ENCODE results near the gene RHBDD3.

Gene RHBDD3

DNA sequence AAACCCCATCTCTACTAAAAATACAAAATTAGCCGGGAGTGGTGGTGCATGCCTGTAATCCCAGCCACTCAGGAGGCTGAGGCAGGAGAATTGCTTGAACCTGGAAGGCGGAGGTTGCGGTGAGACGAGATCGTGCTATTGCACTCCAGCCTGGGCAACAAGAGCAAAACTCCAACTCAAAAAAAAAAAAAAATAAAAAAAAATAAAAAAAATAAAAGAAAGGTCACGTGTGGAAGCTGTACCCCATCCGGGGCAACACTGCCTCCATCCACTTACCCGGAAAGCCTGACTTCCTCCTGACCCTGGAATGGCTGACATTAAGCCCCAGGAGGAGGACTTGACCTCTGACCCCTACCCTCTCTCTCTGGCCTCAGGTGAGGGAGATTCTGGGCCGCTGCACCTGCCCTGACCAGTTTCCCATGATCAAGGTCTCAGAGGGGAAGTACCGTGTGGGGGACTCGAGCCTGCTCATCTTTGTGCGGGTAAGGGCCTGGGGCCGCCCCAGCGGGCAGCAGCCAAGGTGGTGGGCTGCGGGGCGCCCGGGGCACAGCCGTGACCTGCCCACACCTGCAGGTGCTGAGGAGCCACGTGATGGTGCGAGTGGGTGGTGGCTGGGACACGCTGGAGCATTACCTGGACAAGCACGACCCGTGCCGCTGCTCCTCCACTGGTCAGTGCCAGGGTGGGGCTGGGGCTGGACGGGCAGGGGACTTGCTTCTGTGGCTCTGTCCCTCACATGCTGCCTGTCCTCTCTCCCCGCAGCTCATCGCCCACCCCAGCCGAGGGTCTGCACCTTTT lies 42.5 kb upstream of the RHBDD3 start:
- H3K27ac ChIP-seq: no peak overlapping the region
- no peak overlapping the region for H3K4me3 ChIP-seq (ENCODE audit: low read depth, low read length)
- TF ChIP-seq, protein P1, sequence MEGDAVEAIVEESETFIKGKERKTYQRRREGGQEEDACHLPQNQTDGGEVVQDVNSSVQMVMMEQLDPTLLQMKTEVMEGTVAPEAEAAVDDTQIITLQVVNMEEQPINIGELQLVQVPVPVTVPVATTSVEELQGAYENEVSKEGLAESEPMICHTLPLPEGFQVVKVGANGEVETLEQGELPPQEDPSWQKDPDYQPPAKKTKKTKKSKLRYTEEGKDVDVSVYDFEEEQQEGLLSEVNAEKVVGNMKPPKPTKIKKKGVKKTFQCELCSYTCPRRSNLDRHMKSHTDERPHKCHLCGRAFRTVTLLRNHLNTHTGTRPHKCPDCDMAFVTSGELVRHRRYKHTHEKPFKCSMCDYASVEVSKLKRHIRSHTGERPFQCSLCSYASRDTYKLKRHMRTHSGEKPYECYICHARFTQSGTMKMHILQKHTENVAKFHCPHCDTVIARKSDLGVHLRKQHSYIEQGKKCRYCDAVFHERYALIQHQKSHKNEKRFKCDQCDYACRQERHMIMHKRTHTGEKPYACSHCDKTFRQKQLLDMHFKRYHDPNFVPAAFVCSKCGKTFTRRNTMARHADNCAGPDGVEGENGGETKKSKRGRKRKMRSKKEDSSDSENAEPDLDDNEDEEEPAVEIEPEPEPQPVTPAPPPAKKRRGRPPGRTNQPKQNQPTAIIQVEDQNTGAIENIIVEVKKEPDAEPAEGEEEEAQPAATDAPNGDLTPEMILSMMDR (IDR thresholded peaks at IDR 0.05; ENCODE audit: low read depth, low read length): no peak
- H3K27me3 ChIP-seq (ENCODE audit: insufficient read depth, low read depth, severe bottlenecking): peaks cover 8% of the 10 kb centered on the region
- no peaks in the 10 kb centered on the region for H3K9me3 ChIP-seq (ENCODE audit: severe bottlenecking)
- H3K36me3 ChIP-seq: peaks cover 17% of the 10 kb centered on the region
- no peak for DNase-seq

DNA sequence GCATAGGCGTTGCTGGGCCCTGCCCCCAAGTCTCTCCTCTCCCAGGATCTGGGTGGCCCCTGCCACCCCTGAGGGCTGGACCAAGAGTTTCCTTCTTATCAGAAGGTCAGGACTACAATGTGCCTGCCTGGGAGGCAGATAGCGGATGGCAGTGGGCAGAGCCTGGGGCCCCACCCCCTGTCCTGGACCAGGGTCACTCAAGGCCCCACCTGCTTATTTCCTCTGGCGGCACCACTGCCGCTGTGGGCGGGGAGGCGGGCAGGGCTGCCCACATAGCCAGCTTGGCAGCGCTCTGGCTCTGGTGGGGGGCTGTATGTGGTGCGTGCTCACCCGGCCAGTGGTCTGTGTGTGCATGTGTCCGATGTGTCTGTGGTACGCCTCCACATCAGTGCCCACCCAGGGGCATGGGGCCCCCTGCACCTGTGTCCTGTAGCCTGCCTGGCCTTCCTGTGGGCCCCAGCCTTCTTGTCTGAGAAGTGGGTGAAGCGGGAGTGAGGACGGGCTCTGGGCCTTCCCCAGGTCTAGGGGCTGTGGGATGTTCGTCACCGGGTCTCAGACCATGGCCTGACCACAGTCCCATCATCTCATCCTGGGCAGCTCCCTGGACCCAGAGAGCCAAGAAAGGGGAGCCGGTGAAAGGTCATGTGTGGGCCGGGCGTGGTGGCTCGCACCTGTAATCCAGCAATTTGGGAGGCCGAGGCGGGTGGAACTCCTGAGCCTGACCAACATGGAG lies 41.7 kb upstream of the RHBDD3 start:
- TF ChIP-seq, protein P1 (IDR thresholded peaks at IDR 0.05; ENCODE audit: low read depth, low read length): no peak
- peak; percentile 1 for DNase-seq
- Histone ChIP-seq H3K27me3 (ENCODE audit: insufficient read depth, low read depth, severe bottlenecking) (peaks cover 4% of the 10 kb centered on the region), H3K9me3 (ENCODE audit: severe bottlenecking) (no peaks in the 10 kb centered on the region), H3K27ac (no peak overlapping the region), H3K4me3 (ENCODE audit: low read depth, low read length) (no peak overlapping the region), H3K36me3 (peaks cover 17% of the 10 kb centered on the region)

DNA sequence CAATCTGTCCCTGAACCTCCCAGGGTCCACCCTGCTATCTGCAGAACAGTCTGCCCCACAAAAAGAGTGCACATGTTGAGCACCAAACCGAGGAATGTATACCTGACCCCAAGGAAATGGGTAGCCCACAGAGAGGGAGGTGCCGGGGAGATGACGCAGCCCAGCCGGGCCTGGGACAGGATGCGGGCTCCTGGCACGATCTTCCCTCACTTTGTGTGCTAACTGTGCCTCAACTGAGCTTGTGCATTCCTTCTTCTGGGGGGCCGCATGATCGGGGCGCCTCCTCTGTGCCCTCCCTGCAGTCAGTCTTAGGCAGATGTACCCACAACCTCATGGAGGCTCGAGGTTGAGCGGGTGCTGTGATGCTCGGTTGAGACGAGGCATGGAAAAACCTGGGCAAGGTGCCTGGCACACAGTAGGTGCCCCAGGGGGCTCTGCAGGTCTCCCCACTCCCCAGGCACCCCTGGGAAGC lies 41.0 kb upstream of the RHBDD3 start:
- Histone ChIP-seq H3K27me3 (ENCODE audit: insufficient read depth, low read depth, severe bottlenecking) (no peaks in the 10 kb centered on the region), H3K36me3 (peaks cover 17% of the 10 kb centered on the region), H3K27ac (no peak overlapping the region), H3K9me3 (ENCODE audit: severe bottlenecking) (no peaks in the 10 kb centered on the region), H3K4me3 (ENCODE audit: low read depth, low read length) (no peak overlapping the region)
- no peak for DNase-seq
- TF ChIP-seq, protein P1 (IDR thresholded peaks at IDR 0.05; ENCODE audit: low read depth, low read length): no peak

DNA sequence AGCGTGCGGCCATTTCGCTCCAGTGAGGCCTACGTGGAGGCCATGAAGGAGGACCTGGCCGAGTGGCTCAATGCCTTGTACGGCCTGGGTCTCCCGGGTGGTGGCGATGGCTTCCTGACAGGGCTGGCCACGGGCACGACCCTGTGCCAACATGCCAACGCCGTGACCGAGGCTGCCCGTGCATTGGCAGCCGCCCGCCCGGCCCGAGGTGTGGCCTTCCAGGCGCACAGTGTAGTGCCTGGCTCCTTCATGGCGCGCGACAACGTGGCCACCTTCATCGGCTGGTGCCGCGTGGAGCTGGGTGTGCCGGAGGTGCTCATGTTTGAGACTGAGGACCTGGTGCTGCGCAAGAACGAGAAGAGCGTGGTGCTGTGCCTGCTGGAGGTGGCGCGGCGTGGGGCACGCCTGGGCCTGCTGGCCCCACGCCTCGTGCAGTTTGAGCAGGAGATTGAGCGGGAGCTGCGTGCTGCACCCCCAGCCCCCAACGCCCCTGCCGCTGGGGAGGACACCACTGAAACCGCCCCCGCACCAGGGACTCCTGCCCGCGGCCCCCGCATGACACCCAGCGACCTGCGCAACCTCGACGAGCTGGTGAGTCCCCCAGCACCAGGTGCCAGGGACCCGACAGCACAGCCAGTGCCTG lies 40.5 kb upstream of the RHBDD3 start:
- Histone ChIP-seq H3K36me3 (peaks cover 17% of the 10 kb centered on the region), H3K27ac (no peak overlapping the region), H3K4me3 (ENCODE audit: low read depth, low read length) (no peak overlapping the region), H3K9me3 (ENCODE audit: severe bottlenecking) (no peaks in the 10 kb centered on the region), H3K27me3 (ENCODE audit: insufficient read depth, low read depth, severe bottlenecking) (no peaks in the 10 kb centered on the region)
- TF ChIP-seq, protein P1 (IDR thresholded peaks at IDR 0.05; ENCODE audit: low read depth, low read length): no peak
- peak; percentile 3 for DNase-seq

DNA sequence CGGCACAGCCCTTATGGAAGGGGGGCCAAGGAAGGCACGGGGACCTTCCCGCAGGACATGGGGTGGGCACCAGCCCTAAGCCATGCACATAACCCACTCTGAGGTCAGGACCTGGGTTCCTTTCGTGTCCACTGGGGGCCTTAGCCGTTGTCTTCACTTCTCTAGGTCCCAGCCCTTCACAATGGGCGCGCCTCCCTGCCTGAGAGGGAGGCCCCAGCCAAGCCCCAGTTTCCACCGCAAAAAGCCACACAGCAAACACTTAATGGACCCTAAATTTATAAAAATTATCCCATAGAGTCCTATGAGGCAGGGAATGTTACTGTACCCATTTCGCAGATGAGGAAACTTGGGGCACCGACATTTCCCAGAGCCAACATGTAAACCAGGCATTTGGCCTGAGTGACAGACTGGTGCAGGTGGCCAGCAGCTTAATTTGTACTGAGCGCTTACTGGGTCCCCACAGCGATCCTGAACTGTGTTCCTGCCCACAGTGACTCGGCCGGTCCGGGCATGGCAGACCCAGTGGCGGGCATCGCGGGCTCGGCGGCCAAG lies 39.9 kb upstream of the RHBDD3 start:
- Histone ChIP-seq H3K36me3 (peaks cover 12% of the 10 kb centered on the region), H3K27ac (peak overlapping the region; percentile 98), H3K4me3 (ENCODE audit: low read depth, low read length) (peak overlapping the region; percentile 60), H3K27me3 (ENCODE audit: insufficient read depth, low read depth, severe bottlenecking) (no peaks in the 10 kb centered on the region), H3K9me3 (ENCODE audit: severe bottlenecking) (no peaks in the 10 kb centered on the region)
- DNase-seq: no peak
- TF ChIP-seq, protein P1 (IDR thresholded peaks at IDR 0.05; ENCODE audit: low read depth, low read length): no peak

Measured in WERI-Rb-1 (cell line).